ENCODE measurements around the gene DHRS1.

DHRS1 gene

DNA sequence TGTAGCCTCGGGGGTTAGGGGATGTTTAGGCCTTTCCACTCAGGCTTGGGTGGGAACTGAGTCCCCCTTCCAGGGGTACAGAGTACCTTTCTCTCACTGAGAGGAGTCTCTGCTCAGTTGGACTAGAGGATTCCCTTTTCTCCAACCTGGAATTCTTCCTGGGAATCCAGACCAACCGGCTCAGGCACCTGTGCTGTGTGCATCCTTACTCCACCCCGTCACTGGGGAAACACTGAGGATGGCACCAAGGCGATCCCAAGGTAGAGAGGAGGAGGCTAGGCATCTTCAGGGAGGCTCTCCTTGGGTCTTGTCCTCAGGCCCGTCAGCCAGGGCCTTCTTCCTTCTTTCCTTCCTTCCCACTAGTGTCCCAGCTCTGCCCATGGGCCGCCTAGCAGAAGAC is 35.7 kb downstream of the DHRS1 start:
- no peak for DNase-seq (ENCODE audit: low read depth in 2 of 2)

DNA sequence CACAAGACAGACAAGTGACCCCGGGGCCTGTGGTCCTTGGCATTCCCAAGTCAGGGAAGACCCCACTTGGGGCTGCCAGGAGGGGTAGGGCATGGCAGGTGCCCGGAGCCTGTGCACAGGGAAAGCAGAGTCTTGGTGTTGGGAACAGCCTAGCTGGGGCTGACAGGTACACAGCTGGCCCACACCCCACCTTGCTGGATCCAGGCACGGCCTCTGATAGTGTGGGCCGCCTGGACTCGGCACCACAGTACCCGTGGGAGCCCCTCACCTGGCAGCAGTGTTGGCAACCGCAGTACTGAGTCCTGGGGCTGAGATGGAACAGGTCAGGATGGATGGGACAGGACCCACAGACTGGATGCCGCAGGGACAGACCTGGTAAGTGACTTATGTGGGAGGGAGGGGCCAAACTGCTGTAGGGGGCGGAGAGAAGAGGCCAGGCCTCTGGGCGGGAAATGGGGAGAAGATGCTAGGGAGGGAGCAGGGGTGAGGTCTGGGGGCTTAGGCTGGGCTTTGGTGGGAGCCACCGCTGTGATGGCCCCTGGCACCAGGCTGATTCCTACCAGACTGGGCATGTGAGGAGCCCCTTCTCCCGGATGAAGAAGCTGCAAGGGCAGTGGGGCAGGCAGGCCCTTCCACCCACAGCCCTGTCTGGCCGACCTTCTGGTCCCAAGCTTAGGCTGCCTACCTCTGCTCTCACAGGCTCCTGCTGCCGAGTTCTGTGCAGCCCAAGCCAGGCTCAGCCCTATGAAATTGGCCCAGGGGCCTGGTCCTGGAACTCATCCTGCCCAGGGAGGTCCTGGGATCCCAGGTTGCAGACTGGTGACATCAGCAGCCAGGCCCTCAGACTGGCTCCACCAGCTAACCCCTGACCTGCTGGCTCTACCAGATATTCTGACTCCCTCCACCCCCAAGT is 36.5 kb downstream of the DHRS1 start, which contains the start of gene TGM1:
Gene TGM1, minus strand, starts transcription at position 357 of the 913 bp plus-strand sequence. CDS start 825 bp downstream, outside the sequence.
- DNase-seq (ENCODE audit: low read depth in 2 of 2): no peak

DNA sequence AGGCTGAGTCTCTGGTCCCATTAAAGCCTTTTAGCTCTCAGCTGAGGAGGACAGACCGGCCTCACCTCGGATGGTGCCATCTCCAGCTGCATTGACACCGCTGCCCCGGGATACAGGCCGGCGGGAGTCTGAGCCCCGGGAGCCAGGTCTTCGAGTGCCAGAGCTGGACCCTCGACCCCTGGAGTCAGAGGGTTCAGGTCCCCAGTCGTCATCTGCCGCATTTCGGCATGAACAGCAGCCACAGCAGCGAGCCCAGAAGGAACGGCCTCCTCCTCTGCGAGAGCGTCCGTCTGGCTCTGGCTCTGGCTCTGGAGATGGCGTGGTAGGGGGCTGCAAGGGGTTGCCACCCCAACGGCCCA is 37.6 kb downstream of the DHRS1 start:
- DNase-seq (ENCODE audit: low read depth in 2 of 2): no peak

DNA sequence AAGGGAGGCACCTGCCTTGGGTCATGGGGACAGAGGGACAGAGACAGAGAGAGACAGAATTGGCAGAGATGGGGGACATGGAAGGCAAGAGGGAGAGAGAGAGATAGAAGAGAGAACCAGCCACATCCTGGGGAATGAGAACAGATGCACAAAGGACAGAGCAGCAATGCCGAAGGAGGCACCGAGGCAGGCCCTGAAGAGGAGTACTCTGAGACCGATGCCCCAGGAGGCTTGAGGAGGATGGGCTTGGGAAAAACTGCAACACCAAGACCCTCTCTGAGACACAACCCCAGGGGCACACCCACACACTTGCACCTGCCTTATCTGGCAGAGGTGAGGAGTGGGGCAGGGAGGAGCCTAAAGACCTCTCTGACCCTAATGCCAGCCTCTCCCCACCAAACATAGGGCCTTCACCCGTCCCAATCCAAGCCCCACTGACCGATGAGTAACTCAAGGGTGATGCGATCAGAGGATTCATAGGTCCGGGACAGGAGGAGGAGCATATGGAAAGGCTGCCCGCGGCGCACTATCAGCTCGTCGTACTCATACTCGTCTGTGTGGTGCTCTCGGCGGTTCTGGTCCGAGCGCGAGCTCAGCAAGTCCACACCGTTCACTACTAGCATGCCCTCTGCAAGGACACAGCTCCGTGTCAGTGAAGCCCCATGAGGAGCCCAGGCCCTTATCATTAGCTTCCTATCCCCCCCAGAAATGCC is 38.2 kb downstream of the DHRS1 start:
- DNase-seq (ENCODE audit: low read depth in 2 of 2): no peak

DNA sequence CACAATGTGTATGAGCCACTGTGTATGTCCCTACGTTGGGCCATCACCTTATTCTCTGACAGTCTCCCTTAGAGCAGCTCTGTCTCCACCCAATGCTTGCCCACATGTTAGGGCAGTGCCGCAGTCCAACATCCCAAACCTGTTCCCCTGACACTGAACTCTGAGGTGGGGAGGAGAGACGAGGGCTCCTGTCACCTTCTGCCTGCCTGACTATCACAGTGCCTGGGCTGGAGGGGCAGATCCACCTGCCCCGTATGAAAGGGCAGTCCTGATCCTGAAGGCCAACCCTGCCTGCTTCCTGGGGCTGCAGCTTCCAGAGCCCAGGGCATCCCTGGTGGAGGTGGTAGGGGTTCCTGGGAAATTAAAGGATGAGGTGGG is 38.8 kb downstream of the DHRS1 start:
- DNase-seq (ENCODE audit: low read depth in 2 of 2): no peak

DNA sequence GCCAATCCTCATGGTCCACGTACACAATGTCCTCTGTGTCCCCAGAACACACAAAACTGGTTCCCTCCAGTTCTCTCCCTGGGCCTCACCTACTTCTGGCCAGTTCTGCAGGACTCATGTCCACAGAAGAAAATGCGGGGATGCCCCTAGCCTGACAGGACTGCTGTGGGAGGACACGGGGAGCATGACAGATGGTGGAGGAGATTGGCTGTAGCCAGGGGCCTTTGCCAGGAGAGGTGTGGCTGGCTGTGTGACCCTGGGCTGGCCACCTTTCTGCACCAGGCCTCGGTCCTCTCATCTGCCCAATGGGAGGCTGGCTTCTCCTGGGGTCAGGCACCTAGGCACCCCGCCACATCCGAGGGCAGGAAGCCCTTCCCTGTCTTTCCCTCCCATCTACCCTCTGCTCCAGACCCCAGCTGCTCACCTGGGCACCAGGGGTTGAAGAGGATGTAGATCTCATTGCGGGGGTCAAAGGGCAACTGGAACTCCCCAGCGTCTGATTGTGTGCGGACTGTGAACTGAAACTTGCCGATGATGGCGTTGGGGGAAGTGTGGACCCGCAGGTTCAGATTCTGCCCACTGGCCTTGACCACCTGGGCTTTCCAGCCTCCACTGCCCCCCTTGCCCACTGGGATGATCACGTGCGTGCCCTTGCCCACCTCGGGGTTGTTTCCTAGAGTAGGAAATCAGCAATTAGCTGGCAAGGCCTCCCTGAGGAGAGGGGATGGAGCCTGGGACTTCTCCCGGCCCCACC is 39.4 kb downstream of the DHRS1 start:
- DNase-seq (ENCODE audit: low read depth in 2 of 2): no peak

DNA sequence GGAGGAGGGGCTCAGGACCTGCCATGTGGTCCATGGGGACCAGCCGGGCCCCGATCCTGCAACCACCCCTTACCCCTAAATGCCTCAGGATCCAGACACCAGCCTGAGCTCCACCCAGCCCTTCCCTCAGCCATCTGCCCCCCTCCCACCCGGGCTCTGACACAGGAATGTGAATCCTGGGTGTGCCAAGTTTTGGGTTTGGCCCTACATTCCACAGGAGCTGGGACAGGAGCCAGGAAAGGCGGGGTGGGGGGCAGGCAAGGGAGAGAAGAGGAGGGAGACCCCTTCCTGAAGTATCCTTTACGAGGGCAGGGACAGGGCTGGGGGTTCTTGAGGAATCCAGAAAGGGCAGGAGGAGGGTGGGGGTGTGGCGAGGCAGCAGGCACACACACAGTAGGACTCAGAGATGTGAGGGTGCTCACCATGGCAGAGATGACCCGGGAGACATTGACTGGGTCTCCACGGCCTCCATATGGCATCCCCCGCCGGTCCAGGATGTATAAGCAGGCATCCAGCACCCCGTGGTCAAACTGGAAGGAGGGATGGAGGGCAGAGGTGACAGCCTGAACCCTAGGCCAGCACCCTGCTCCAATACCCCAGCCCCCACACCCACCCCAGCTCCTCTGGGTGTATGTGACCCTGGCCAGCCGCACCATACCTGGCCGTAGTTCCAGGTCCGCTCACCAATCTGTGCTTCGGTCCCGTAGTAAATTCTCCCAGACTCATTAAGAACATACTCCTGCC is 40.1 kb downstream of the DHRS1 start:
- no peak for DNase-seq (ENCODE audit: low read depth in 2 of 2)

DNA sequence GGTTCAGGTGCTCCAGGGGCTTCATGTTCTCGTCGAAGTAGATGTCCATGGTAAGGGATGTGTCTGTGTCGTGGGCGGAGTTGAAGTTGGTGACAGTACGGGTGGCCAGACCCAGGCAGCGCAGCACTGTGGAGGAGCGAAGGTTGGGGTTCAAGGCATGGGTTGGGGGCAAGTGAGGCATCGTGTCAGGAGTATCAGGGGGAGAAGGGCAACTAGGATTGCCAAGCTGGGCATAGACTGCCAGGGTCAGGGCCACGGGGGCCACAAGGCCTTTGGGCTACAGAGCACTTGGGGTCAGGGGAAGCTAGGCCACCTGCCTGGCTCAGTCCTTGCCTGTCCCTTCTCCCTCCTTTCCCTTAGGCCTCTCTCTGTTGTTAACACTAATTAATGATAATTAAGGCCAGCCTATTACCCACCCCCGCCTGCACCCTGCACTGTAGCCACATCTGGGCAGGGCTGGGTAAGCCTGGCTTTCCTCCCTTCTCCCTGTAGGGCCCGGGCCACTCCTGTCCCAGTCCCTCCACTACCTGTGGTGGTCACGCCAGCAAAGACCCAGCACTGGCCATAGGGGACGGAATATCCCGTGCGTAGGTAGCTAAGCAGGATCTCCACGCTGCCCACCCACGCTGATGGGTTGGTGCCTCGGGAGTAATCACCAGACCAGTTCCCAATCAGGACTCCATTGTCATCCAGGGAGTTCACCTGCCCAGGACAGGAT is 40.9 kb downstream of the DHRS1 start:
- no peak for DNase-seq (ENCODE audit: low read depth in 2 of 2)

DNA sequence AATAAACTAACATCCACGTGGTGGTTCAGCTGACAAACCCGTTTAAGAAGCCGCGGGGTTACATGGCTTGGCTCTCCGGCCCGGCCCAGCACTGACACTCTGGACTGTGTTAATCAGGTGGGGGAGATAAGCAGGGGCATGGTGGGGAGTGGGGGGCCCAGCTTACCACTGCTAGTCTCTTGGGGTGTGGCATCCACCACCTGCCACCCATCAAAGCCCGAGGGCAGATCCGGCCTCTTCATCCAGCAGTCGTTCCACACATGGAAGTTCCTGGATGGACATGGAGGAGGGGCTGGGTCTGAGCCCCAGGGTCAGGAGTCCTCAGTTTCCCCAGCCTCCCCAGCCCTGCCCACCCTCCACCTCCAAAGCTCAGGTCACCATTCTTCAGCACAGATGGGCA is 41.5 kb downstream of the DHRS1 start:
- DNase-seq (ENCODE audit: low read depth in 2 of 2): no peak

DNA sequence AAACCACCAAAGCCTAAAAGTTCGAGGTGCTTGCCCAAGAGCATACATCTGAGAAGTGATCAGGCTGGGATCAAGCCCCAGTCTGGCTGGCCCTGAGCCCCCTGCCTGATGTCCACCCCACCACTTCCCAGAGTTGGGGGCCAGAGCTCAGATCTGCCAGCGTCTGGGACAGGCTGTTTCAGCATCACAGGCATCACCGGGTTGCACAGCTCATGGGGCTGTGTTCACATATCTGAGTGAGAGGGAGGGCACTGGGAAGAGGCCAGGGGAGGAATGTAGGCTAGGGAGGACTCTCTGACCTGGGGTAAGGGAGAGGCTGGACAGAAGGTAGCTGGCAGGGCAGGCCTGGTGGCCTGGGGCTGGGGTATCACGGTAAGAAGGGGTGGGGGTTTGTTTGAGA is 42.6 kb downstream of the DHRS1 start:
- no peak for DNase-seq (ENCODE audit: low read depth in 2 of 2)

DNA sequence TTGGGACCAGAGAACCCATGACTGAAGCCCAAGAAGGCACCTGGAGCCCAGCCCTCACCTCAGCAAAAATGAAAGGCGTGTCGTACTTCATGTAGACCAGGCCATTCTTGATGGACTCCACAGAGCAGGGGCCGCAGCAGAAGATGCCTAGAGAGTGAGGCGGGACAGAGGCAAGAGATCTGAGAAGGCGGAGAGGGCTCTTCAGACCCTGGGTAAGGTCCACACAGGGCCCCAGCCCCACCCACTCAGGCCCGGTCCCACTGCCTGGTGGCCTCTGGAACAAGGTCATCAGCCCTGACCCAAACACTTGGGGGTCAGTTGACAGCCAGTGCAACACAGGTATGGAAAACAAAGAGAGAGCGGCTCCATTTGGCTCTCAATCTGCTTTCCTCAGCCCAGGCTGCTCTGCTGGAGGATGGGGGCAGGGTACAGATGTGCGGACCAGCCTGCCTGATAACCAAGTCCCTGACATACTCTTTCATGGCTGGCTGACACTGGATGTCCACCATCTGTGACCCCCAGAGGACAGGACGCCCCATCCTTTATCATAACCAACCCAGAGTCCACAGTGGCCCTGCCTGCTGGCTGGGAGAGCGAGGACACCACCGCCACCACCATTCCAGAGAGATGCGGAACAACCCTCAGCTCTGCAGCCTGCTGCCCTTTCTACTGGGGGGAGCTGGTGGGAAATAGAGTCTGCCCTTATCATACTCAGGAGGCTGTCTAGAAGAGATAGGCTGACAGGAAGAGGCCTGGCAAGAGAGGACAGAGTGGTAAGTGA is 43.5 kb downstream of the DHRS1 start:
- no peak for DNase-seq (ENCODE audit: low read depth in 2 of 2)

DNA sequence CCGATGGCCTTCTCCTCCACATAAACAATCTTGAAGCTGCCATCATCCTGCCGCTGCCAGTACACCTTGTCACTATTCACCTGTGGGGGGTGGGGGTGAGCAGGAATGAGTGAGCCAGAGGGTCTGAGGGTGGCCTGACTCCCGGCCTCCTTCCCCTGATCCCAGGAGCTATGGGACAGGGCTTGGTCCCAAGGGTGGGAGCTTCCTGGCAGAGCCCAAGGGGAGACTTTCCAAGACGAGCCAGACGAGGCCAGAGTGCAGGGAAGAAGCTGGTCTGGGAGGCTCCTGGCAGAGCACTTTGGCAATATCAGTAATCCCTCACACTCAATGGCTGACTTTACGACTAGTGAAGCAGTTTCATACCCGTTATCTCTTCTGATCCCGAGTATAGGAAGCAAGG is 44.1 kb downstream of the DHRS1 start:
- DNase-seq (ENCODE audit: low read depth in 2 of 2): no peak

DNA sequence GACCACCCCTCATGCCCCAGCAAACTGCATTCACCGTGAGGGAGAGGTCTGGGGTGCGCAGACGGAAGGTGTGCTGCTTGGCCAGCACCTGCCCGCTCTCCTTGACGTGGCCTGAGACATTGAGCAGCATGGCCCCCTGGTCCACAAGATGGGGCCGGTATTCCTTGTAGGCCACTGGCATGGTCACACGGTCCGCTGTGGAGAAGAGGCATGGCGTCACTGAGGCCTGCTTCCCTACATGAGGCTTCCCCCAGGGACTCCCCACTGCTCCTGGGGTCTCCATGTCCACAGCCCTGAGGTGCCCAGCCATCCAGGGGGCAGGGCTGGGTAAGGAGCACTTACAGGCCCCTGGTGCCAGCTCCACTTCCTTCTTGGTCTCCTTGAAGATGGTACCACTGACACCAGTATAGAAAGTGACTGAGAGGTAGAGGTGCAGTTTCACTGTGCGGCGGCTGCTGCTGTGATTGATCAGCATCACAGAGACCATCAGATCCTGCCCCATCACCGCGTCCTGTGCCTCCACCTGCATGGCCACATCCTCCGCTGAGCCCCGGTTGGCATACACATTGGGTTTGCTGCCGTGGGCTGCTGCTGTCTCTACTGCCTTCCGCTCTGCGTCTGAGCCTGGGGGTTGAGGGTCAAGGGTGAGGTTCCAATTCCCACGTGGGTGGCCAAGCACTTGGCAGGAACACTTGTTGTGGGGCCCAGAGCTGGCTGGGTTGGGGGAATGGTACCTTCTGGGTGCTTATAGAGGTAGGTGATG is 44.8 kb downstream of the DHRS1 start:
- DNase-seq (ENCODE audit: low read depth in 2 of 2): no peak

DNA sequence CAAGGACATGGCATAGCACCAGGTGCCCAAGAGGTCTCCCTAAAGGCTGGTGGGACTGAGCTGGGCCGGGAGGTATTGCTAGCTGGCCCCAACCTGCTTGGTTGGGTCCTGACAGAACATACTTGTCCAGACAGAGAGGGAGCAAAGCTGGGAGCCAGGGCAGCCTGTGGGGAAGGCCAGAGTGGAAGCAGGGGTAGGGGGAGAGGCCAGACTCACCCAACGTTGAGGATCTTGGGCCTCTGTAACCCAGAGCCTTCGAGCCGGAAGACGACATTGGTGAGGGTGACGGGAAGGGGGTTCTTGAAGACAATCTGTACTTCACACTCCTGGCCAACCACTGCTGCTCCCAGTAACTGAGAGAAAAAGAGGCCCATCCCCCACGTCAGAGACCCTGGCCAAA is 45.6 kb downstream of the DHRS1 start:
- no peak for DNase-seq (ENCODE audit: low read depth in 2 of 2)

DNA sequence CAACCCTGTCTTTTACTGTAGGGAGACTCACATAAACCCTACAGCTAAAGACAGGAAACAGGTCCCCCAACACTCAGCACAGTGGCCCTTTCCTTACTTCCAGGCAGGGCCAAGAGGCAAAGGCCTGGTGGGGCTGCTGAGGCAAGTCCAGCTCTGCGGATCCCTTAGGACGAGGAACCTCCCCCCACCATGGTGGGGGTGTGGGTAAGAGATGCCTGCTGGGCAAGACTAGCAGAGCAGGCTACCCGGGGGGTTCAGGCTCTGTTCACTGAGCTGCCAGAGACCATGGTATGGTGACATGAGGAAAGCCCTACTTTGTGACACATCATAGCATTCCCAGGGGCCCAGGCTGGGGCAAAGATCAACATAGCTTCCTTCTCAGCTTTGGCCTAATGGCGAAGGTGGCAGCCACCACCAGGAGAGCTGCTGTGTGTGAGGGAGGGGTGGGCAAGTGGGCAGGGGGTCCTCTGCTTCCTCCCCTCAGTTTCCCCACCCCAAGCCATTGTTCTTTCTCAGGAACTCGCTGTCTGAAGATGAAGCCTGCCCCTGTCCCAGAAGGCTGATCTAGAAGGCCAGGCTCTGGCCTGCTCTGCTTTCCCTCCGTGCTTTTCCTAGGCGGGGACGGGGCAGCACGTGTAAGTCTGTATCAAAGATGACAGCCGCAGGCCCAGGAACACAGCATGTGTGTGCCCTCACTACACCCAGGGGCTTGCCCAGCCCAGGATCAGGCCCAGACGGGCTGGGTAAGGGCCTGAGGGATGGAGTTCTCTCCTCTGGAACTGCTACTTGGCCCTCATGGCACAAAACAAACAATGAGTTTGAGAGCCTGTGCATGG is 47.1 kb downstream of the DHRS1 start:
- DNase-seq (ENCODE audit: low read depth in 2 of 2): no peak

DNA sequence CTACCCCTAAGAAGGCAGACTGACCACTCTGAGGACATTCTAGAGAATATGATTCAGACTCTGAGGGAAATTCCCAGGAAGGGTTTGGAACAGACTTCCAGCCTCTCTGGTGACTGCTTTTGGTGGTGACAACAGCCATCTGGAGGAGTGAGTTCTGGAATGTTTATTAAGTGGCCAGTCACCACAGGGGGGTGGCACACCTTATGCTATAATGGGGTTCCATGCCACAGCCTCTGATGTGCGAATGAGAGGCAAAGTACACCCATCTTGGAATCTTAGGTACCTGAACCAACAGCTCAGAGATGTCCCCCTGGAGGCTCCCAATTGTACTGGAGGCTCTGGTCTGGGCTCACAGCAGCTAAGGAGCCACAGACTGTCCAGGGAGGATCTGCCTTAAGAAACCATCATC is 47.7 kb downstream of the DHRS1 start:
- no peak for DNase-seq (ENCODE audit: low read depth in 2 of 2)

DNA sequence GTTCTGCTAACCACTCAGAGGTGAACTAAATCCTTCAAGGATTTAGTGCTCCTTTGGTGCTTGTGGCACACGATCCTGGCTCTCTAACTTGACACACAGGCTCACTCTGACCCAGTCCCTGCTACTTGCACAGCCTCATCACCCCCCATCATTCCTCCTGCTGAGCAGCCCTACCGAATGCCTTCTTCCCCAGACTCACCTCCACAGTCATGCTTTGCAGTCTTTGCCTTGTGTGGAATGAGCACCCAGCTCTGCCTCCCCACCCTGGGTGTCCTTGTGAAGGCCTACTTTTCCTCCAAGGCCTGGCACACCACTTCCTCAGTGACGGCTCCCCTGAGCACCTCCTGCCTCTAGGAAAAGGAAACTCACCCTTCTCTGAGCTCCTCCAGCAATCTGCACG is 49.2 kb downstream of the DHRS1 start:
- no peak for DNase-seq (ENCODE audit: low read depth in 2 of 2)

DNA sequence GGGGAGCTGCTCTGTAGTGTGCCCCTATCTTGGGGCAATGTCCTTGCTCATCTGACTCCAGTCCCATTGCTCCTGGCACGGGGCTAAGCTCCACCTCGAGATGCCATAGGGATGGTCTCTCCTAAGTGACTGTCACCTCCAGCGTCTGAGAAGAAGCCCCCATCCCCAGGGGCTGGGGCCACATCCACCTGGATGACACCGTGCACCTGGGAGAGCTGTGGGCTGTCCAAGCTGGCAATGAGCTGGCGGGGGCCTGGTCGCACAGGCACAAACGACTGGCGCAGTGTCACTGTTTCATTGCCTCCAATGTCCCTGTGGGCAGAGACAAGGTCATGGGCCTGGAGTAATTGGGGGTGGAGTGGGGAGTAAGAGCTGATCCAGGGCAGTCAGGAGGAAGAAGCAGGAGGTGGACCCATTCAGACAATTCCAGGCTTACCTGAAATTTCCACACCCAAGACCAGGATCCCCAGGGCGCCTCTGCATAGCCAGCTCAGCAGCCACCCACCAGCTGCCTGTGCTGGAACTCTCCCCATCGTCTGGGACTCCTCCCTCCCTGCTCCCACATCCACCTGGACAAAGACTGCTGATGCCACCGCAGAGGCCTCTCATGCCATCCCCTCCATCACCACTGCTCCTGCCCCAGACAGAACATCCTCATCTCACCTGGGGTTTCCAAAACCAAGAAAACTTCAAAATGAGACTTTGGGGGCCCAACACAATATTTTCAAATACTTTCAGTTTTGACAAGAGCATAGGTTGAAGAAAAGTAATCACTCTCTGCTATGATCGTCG is 50.2 kb downstream of the DHRS1 start:
- DNase-seq (ENCODE audit: low read depth in 2 of 2): no peak
